GM06990 (cell line): ENCODE data around the gene MAP3K13.
"Not testable (repeated sequence)": the region's sequence is repeated elsewhere in the genome, so short reads cannot be mapped to it uniquely, and the experiment has no call there.

ENCODE experiments used
- DNase-seq: peaks from one replicate; pipeline ENCODE4 v3.0.0-alpha.2; 2011; ENCODE audit not compliant: insufficient read length; ENCODE audit errors: extremely low read depth
- H3K27me3 ChIP-seq: replicated peaks from 2 replicates; pipeline ENCODE4 v1.6.0; 2011; ENCODE audit warnings: low read length; ENCODE audit not compliant: control insufficient read depth, insufficient read depth
- H3K36me3 ChIP-seq: 2 replicates; pipeline ENCODE4 v1.5.1; 2011; ENCODE audit warnings: low read length; ENCODE audit not compliant: control insufficient read depth, insufficient read depth
- H3K4me3 ChIP-seq: replicated peaks from 2 replicates; pipeline ENCODE4 v1.5.1; 2011; ENCODE audit warnings: low read depth, mild to moderate bottlenecking, control low read depth, low read length
- CTCF ChIP-seq: IDR thresholded peaks from 2 replicates; pipeline ENCODE4 v1.5.1; 2011; ENCODE audit warnings: low read length, control low read depth, mild to moderate bottlenecking, inconsistent platforms; ENCODE audit not compliant: insufficient read depth, poor library complexity, severe bottlenecking

MAP3K13 gene

GRCh38 chr3:185416513-185416912, 53.6 kb downstream of the MAP3K13 start:
- TF ChIP-seq CTCF: no peak
- Histone ChIP-seq H3K27me3 (no peaks in the 10 kb centered on the region), H3K36me3 (no peaks in the 10 kb centered on the region), H3K4me3 (no peak overlapping the region)
- DNase-seq: no peak

GRCh38 chr3:185418561-185418977, 55.6 kb downstream of the MAP3K13 start:
- H3K27me3 ChIP-seq, H3K36me3 ChIP-seq, H3K4me3 ChIP-seq: not testable (repeated sequence)
- peak; percentile 11 for DNase-seq

- Histone ChIP-seq H3K27me3 (no peaks in the 10 kb centered on the region), H3K36me3 (no peaks in the 10 kb centered on the region), H3K4me3 (no peak overlapping the region)
- TF ChIP-seq CTCF: no peak
- DNase-seq: no peak
Observed at GRCh38 chr3:185420762-185421161, 57.8 kb downstream of the MAP3K13 start.

GRCh38 chr3:185421577-185422232, 58.8 kb downstream of the MAP3K13 start:
- Histone ChIP-seq H3K27me3 (no peaks in the 10 kb centered on the region), H3K36me3 (no peaks in the 10 kb centered on the region), H3K4me3 (no peak overlapping the region)
- no peak for TF ChIP-seq CTCF
- DNase-seq: peak; percentile 12

GRCh38 chr3:185422677-185423076, 59.7 kb downstream of the MAP3K13 start:
- Histone ChIP-seq H3K27me3 (no peaks in the 10 kb centered on the region), H3K4me3 (no peak overlapping the region), H3K36me3 (no peaks in the 10 kb centered on the region)
- TF ChIP-seq CTCF: no peak
- no peak for DNase-seq

GRCh38 chr3:185423178-185423577, 60.2 kb downstream of the MAP3K13 start:
- H3K4me3 ChIP-seq: no peak overlapping the region
- no peaks in the 10 kb centered on the region for H3K27me3 ChIP-seq
- TF ChIP-seq CTCF: no peak
- no peaks in the 10 kb centered on the region for H3K36me3 ChIP-seq
- no peak for DNase-seq
